ENCODE results near the gene CPAMD8.

CPAMD8 gene

DNA sequence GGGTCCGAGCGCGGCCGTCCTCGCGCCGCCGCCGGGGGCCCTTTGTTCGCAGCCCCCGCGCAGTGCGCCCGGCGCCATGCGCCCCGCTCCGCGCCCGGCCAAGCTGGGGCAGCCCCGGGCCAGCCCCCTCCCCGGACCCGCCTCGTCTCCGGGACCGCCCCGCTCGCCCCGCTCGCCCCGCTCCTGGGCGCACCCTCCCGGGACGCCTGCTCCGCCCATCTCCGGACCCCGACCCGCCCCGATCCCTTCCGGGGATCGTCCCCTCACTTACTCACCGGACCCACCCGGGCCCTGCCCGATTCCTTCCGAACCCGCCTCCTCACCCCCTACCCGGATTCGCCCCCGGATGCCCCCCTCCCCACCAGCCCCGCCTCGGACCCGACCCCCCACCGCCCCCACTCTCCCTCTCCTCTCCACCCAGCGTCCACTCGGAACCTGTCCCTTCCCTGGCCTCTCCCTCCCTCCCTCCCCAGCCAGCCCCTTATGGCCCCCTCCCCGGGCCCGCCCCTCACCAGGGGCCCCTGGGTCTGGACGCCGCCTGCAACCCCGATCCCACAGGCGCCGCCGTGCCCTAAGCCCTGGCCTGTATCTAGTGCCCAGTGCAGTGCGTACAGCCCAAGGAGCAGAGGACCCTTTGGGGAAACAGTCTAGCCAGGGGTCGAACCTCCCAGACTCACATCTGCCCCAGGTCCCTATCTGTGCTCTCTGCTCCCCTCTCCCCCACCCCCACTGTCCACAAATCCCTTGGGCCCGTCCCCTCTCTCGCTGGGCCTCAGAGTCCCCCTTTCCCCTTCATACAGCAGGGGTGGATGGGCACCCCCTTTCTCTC is at the start of gene CPAMD8:
Gene CPAMD8, minus strand, starts transcription at position 105 of the 829 bp plus-strand sequence. CDS start 168 bp downstream, outside the sequence.
- no peak for DNase-seq

DNA sequence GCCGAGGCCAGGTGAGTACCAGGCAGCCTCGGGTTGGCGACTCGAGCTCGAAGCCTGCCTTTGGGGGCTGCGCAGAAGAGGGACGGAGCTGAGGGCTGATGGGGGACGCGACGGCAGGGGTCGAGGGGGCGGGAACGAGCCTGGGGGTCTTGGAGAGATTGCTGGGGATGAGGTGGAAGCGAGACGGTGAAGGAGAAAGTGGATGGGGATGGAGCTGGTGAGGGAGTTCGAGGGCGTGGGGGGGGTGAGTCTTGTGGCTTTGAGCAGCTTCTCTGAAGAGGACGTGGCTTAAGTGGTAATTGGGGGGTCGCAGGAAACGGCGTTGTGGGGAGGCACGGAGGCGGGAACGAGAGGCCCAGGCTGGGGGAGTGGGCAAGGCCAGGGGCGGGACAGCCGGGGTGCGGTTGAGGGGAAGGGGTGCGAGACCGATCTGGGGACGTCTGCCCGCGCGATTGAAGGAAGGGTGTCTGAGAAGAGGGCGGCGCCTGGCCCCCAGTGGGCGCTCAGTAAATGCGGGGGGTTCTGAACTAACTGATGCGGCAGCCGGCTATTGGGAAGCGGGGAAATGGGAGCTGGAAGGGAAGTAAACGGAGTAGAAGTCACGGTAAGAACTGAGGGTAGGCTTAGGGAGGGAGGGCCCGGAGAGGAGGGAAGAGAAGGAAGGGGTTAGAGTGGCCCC is 49.4 kb upstream of the CPAMD8 start:
- peak; percentile 56 for DNase-seq

DNA sequence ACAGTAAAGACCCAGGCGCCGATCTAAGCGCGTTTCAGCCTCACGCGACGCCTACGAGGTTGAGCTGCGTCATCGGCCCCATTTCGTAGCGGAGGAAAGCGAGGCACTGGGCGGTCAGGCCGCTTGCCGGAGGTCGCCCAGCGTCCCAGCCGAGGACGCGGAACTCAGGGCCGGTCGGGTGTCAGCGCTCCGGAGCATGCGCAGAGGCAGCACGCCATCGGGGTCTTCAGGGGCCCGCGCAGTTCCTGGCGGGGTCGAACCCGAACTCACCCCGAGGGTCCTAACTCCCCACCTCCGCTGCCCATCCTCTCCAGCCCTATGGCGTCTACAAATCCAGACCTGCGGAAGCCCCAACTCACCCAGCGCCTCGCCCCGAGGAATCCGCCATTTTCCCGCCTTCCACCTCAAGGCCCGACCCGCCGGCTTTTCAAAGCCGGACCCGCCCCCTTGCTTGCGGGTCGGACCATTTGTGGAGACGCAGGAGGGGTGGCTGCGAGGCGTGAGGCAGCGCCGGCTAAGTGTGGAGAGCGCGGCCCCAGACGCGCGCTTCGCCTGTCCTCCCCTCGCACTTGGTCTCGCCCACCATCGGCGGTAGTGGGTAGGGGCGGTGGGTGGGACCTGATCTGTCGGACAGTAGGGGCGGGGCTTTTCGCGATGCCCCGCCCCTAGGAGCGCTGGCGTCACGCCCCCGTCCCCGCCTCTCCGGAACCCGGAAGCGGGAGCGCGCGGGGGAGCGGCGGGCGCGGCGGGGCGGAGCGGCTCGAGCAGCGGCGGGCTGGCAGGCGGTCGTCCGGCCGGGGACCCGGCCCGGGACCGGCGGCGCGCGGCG is 48.6 kb upstream of the CPAMD8 start, which contains the start of the genes HAUS8 and MYO9B:
Gene HAUS8, minus strand, starts transcription at position 418 of the 829 bp plus-strand sequence. Its CDS starts 30 bp downstream, at position 388.
Gene MYO9B, plus strand, starts transcription at position 743 of the 829 bp plus-strand sequence. CDS start 25,941 bp downstream, outside the sequence.
- peak; percentile 99 for DNase-seq

DNA sequence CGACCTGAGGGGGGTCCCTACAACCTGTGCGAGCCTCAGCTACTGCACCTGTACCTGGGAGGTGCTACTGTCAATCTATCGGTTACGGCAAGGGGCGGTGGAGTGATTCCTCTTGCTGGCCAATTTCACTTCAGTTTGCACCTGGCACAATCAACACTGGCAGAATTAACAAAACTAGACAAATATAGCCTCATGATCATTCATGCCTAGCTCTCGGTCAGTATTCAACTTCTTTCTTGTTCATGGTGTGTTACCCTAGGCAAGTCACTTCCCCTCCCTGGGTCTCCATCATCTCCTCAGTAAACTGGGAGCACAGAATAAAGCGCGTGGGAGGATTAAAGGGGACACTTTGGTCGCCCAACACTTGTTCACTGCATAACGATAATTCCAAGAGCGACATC is 48.0 kb upstream of the CPAMD8 start:
- DNase-seq = no peak

DNA sequence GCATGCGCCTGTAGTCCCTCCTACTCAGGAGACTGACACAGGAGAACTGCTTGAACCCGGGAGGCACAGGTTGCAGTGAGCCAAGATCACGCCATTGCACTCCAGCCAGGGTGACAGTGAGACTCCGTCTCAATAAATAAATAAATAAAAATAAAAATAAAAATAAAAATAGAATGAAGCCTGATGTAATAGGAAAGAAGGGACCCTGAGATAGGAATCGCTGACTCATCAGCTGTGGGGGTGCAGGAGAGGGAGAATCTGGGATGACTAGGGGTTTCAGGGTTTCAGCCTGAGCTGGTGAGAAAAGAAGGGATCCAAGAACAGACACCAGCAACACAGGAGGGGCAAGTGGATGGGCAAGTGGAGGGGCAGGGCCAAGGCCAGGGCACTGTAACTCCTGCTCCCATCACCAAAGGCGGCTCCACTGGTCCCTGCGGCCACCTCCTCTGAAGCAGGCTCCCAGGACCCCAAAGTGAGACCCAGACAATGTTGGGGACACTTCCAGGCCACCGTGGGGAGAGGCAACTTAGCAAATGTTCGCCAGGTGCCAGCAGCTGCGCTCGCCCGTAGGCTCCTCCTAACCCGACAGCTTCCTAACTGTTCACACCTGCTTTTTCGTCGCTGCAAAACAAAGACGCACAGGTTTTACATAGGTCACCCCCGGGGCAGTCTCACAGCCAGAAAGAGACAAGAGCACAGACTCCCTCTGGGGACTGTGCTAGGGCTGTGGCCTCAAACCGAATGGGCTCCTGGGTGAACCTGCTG is 47.4 kb upstream of the CPAMD8 start:
- no peak for DNase-seq

DNA sequence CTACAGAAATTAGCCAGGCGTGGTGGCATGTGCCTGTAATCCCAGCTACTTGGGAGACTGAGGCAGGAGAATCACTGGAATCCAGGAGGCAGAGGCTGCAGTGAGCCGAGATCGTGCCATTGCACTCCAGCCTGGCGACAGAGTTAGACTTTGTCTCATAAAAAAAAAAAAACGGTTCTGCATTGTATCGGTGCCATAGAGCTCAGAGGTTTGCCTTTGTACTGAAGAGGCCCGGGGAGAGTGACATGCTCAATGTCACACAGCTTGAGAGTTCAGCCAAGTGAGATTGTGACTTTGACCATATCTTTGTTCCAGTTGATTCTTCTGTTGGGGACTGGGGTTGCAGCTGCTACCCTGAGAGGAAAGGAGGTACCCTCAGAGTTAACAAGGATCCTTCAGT is 44.3 kb upstream of the CPAMD8 start:
- no peak for DNase-seq

DNA sequence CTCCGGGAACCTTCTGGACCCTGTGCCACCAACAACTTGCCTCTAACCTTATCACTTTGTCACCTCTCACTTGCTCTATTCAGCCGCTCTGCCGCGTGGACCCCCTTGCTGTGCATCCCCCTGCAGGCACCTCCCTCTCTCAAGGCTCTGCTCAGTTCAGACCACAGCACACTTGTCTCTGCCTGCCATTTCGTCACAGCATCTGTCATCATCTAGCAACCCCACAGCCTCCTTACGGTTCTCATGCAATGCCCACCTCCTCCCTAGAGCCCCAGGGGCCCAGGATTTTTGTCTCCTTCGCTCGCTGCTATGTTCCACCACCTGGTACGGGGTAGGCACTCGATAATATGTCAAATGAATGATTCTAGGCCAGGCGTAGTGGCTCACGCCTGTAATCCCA is 43.8 kb upstream of the CPAMD8 start:
- no peak for DNase-seq

DNA sequence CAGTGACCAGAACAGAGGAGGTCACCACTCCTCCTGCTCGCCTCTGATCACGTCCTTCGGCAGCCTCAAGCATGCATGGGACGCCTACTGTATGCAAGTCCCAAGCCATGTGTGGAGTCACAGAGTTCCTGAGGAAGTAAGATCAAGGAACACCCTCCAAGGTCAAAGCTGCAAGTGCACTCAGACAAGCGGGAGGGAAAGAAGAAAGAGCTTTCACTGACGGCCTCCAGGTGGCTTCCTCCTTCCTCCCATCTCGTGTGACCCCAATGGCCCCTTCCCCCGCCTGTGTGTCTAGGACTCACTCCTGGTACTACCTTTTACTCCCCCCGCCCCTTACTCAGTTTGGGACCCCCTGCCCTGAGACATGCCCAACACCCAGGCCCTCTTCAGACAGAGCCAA is 42.6 kb upstream of the CPAMD8 start:
- no peak for DNase-seq

DNA sequence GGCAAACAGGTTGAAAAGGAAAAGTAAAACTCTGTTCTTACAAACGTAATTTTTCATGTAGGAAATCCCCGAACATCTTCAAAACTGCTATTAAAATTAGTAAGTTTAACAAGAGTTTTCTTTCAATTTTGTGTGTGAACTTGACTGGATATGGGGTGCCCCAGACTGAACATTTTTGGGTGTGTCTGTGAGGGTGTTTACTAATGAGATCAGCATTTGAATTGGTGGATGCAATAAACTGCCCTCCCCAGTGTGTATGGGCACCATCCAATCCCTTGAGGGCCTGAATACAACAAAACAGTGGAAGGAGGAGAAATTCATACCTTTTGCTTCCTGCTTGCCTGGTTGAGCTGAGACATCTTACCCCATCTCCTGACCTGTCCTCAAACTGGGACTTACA is 36.8 kb upstream of the CPAMD8 start:
- no peak for DNase-seq

DNA sequence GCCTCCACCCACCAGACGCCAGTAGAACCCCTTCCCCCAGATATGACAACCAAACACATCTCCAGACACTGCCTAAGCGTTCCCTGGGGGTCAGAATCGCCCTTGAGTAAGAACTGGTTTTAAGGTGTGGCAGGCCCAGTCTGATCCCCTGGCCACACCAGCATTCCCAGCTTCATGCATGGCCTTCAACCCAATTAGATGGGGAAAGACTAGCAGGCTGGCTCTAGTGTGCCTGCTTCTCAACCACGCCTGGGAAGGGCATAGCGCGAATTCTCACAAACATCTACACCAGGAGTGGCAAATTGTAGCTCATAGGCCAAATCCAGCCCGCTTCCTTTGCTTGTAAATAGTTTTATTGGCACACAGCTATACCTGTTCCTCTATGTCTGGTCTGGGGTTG is 35.1 kb upstream of the CPAMD8 start:
- no peak for DNase-seq

DNA sequence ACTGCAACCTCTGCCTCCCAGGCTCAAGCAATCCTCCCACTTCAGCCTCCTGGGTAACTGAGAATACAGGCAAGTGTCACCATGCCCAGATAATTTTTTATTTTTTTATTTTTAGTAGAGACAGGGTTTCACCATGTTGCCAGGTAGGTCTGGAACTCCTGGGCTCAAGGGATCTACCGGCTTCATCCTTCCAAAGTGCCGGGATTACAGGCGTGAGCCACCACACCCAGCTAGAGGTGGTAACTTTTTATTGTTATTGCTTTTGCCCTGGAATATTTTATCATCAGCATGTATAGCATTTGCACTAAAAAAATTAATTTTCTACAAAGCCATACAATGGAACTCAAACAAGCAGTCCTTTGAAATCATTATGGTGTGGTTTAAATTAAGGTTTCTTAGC is 34.6 kb upstream of the CPAMD8 start:
- DNase-seq = no peak

DNA sequence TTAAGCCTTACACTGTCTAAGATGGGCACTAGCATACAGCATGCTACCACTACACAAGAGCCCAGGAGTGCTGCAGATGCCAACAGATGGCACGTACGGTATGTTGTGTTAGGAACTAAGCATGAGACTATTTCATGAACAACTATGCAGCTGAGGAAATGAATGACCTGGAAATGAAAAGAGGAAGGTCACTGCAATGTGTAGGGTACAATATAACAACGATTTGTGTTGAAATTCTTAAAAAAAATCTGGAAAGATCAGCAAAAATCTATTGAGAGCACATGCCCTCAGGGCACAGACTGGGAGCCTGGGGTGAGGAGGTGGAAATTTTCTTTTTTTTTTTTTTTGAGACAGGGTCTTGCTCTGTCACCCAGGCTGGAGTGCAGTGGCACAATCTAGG is 34.2 kb upstream of the CPAMD8 start:
- DNase-seq = no peak

DNA sequence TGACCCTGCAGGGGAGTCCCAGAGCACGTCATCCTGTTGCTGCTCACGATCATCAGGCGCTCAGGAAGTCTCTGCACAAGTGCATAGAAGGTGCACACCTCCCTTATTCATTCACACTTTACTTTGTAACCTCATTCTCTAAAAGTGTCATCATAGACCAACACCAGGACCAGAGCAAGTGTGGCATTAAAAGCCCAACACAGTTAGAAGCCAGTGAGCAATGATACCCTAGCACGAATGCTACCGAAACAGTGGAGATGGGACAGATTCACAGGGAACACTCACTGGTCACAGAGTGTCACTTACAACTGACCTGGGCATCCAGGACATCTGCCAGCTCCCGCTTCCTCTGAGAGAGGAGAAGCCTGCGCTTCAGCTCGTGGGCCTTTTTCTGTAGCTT is 31.6 kb upstream of the CPAMD8 start:
- no peak for DNase-seq

DNA sequence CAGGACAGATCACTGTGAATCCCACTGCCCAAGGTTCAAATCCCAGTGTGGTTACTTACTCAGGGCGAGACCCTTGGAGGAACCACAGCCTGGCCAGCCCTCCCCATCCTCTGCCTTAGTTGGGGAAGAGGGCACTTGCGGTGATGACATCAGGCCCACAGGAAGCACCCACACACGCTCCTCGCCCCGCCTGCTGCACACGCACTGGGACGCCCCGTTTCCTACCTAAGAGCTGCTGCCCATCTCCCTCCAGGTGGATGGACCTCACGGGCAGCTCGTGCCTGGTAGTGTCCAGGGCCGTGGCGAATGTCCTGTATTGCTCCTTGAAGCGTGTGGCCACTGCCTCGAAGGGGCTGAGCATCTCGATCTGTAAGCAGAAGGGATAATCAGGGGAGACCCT is 29.0 kb upstream of the CPAMD8 start:
- no peak for DNase-seq

DNA sequence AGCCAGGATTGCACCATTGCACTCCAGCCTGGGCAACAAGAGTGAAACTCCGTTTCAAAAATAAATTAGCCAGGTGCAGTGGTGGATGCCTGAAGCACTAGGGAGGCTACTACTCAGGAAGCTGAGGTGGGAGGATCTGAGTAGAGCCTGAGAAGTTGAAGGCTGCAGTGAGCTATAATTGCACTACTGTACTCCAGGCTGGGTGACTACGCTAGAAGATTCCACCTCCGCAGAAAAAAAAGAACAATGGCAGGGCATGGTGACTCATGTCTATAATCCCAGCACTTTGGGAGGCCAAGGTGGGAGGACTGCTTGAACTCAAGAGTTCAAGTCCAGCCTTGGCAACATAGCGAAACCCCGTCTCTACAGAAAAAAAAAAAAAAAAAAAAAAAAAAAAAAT is 28.1 kb upstream of the CPAMD8 start:
- DNase-seq = no peak

DNA sequence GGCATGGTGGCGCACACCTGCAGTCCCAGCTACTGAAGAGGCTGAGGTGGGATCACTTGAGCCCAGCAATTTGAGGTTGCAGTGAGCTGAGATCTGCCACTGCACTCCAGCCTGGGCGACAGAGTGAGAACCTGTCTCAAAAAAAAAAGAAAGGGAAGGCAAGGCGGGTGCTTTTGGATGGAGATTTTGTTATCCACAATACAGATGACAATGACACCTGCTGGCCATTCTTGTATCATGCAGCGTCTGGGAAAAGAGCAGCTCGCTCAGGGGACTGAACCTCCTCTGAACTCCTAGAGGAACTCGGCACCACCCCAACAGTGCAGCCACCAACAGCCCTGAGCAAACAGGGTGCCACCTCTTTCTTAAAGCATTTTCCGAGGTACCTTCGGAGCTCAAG is 25.8 kb upstream of the CPAMD8 start:
- no peak for DNase-seq

DNA sequence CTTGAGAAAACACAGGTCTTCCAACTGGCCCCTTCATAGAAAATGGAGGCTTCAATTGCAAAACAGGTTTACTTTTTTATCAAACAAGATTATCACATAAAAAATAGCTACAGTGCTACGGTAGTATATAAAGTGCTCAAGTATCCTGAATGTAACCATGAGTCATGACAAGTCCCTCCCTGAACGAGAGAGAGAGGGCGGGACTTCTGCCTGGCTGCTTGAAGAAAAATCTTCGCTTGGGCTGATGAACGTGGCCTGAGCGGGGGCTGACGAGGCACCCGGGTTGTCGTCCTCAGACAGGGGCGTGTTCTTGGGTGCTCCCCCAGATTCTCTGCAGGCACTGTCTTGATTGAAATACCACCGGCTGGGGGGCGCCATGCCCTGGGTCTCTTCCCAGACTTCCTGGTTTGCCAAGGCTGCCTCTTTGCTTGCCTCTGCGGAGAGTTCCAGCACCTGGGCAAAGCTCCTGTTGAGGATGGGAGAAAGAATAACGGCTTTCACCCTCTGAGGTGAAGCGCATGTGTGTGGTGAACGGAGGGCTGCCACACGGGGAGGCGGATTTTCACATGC is 23.2 kb upstream of the CPAMD8 start:
- DNase-seq = no peak

DNA sequence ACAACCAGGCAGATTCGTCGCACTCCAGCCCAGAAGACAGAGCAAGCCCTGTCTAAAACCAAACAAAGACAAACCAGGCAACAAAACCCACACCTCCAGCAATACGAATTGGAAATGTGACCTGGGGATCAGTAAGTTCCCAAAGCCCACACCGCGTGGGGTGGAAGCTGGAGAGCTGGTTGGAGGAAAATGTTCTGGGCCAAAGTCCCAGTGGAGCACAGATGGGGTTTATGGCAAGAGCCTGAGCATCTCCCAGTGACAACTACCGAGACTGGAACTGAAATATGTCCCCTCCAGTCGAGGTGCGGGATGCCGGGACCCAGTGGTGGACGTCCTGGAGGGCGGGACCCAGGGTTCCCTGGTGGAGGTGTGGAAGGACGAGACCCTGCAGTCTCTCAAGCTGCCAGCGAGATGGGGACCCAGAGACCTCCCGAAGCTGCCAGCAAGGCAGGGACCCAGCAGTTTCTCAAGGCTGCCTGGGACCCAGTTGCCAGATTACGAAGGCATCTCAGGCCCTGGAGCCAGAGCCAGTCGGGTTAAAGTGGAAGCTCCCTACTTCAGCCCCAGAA is 22.4 kb upstream of the CPAMD8 start:
- DNase-seq = no peak

DNA sequence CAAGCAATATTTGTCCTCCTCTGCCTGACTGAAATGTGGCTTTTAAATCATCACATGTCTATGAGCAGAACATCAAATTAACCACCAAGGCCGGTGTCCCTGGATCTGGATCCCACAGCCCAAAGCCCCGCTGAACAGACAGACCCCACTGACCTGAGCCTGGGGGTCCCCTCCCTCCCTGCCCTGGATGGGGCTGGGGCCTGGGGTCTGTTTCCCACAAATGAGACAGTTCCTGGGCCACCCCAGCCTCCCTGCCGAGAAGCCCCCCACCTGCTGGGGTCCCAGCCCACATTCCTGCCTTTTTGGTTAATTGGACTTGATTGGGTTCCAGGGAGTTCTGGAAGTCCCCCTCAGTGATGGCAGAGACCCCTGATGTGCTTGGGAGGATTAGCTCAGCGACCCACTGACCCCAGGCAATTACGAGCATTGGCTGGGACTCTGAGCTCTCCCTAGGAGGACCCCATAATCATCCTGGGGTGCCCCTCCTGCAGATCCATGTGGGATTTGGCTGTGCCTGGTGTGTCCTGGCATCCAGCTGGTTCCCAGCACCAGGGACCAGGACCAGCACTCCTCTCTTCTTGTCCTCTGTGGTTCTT is 19.4 kb upstream of the CPAMD8 start:
- no peak for DNase-seq

DNA sequence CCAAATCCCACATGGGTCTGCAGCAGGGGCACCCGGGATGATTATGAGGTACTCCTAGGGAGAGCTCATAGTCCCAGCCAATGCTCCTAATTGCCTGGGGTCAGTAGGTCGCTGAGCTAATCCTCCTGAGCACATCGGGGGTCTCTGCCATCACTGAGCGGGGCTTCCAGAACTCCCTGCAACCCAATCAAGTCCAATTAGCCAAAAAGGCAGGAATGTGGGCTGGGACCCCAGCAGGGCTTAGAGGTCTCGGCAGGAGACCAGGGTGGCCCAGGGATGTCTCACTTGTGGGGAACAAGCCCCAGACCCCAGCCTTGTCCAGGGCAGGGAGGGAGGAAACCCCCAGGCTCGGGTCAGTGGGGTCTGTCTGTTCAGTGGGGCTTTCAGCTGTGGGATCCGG is 17.1 kb upstream of the CPAMD8 start:
- DNase-seq = no peak

DNA sequence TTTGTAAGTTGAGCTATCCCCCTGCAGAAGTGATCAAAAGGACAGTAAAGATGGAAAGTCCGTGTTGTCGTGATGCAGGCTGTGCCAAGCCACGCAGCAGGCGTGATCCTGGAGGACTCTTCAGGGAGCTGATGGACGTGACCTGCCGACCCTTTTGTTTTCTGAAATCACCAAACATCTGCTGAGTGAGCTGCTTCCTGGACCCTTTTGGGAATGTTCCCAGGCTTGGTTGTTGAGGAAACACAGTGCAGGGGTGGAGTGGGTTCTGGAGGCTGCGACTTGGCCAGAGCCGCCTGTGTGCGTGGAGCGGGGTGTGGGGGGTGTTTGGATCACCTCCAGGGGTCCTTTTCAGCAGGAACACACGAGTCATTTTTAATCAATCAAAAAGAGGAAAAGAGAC is 15.4 kb upstream of the CPAMD8 start:
- no peak for DNase-seq

Measured in activated CD8-positive, alpha-beta memory T cell treated with anti-CD3 and anti-CD28 coated beads, Interleukin-2, amount 50 U/mL, for 4 hours (primary cell).